GM12891 (cell line): Measurements from ENCODE around the gene DIS3L2.

Source experiments
- PAX5 ChIP-seq: IDR thresholded peaks from 2 replicates; pipeline ENCODE4 v1.6.1; 2011; ENCODE audit warnings: low read length, moderate library complexity, mild to moderate bottlenecking; ENCODE audit not compliant: insufficient read depth, severe bottlenecking
- POLR2A ChIP-seq: IDR thresholded peaks from 2 replicates; pipeline ENCODE4 v1.6.1; 2011; ENCODE audit warnings: low read depth, low read length, control low read depth
- POLR2AphosphoS5 ChIP-seq: IDR thresholded peaks from 2 replicates; pipeline ENCODE4 v1.6.1; 2011; ENCODE audit warnings: low read depth, low read length, control low read depth
- SPI1 ChIP-seq: IDR thresholded peaks from 2 replicates; pipeline ENCODE4 v1.6.1; 2011; ENCODE audit warnings: low read depth, low read length, control low read depth

DNA sequence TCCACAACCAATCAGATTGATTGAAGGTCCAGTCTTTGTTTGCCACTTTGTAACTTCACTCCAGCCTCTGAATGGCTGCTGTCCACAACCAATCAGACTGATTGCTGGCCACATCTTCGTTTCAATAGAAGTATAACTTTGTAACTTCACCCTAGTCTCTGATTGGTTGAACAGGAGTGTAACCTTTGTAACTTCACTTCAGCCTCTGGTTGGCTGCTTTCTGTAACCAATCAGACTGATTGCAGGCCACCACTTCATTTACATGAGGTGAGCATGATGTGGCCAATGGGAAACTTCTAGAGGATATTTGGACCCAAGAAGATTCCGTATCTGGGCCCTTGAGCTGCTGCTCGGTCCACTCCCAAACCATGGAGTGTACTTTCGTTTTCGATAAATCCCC lies 400.1 kb downstream of the DIS3L2 start:
- no peak for TF ChIP-seq PAX5
- TF ChIP-seq POLR2AphosphoS5: no peak
- TF ChIP-seq POLR2A: no peak
- no peak for TF ChIP-seq SPI1
